HT-29 (cell line): Measurements from ENCODE around the gene ADCY6. TPM values are rescaled to one million over a fixed set of nuclear protein-coding genes. Genes with fewer than 3 reads are reported as not detected.

ENCODE experiments used
- DNase-seq: peaks from one replicate; pipeline ENCODE4 v3.0.0-alpha.2; 2015; ENCODE audit warnings: low spot score
- total RNA-seq: library from RNA; depleted of rRNA; stranded (reverse); fragments of >200 nt; shearing (Covaris generic); gene quantifications from 2 replicates; pipeline ENCODE4 v1.2.3, GENCODE V29; 2014

Gene ADCY6
- total RNA-seq, 1 experiment from 2014 or later = 47.4 TPM

- DNase-seq = peak; percentile 84
These were observed 26.5 kb upstream of the ADCY6 start for GRCh38 chr12:48815126-48816110.

GRCh38 chr12:48814262-48815125, 25.6 kb upstream of the ADCY6 start:
- DNase-seq = peak; percentile 85

GRCh38 chr12:48813465-48814261, 24.8 kb upstream of the ADCY6 start:
- no peak for DNase-seq

GRCh38 chr12:48812389-48812788, 23.5 kb upstream of the ADCY6 start:
- no peak for DNase-seq

GRCh38 chr12:48811437-48812090, 22.7 kb upstream of the ADCY6 start:
- DNase-seq = no peak

- no peak for DNase-seq
These were observed 22.1 kb upstream of the ADCY6 start for GRCh38 chr12:48810903-48811431.

GRCh38 chr12:48807981-48808380, 19.1 kb upstream of the ADCY6 start:
- DNase-seq = no peak

GRCh38 chr12:48803675-48804074, 14.8 kb upstream of the ADCY6 start:
- no peak for DNase-seq

- no peak for DNase-seq
These were observed 12.1 kb upstream of the ADCY6 start for GRCh38 chr12:48800971-48801370.

- DNase-seq = no peak
These were observed 11.6 kb upstream of the ADCY6 start for GRCh38 chr12:48800457-48800856.

- DNase-seq = no peak
These were observed 8.1 kb upstream of the ADCY6 start for GRCh38 chr12:48796976-48797375.

GRCh38 chr12:48795550-48796455, 6.9 kb upstream of the ADCY6 start:
- peak; percentile 95 for DNase-seq

- DNase-seq = no peak
These were observed 6.0 kb upstream of the ADCY6 start for GRCh38 chr12:48794870-48795269.

- DNase-seq = no peak
These were observed 4.8 kb upstream of the ADCY6 start for GRCh38 chr12:48793696-48794095.

GRCh38 chr12:48789858-48790326, 1.0 kb upstream of the ADCY6 start:
- no peak for DNase-seq

- peak; percentile 19 for DNase-seq
These were observed 400 bp downstream of the ADCY6 start for GRCh38 chr12:48788524-48788853.

GRCh38 chr12:48787791-48788523, 932 bp downstream of the ADCY6 start:
- DNase-seq = peak; percentile 16

- no peak for DNase-seq
These were observed 2.0 kb downstream of the ADCY6 start for GRCh38 chr12:48786591-48787544.
